IPS DF 4.7 (cell line): ENCODE data around the gene FOXA3.
"Not testable (repeated sequence)": the region's sequence is repeated elsewhere in the genome, so short reads cannot be mapped to it uniquely, and the experiment has no call there.

ENCODE experiments used
- DNase-seq: peaks from one replicate; pipeline ENCODE4 v3.0.0-alpha.2; 2013; ENCODE audit warnings: low spot score; ENCODE audit errors: extremely low read depth

FOXA3 gene

DNA sequence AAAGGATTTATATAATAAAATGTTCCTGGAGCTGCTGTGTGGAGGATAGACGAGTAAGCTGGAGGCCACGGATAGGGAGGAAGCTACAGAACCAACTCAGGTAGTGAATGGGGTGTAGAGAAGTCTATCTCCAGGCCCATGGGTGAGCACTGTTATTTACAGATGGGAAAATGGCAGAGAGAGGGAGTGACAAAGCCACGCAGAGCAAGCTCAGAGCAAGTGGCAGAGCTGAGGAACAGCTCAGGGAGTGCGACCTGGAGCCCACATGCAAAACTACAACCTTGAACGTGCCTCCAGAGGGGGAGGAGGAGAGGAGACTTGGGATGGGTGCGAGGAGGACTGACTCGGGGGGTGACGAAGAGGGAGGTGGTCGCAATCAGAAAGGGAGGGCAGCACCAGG, 35.6 kb upstream of the FOXA3 start:
- DNase-seq = no peak

GRCh38 chr19:45828945-45829344, 35.2 kb upstream of the FOXA3 start:
- DNase-seq = no peak

DNA sequence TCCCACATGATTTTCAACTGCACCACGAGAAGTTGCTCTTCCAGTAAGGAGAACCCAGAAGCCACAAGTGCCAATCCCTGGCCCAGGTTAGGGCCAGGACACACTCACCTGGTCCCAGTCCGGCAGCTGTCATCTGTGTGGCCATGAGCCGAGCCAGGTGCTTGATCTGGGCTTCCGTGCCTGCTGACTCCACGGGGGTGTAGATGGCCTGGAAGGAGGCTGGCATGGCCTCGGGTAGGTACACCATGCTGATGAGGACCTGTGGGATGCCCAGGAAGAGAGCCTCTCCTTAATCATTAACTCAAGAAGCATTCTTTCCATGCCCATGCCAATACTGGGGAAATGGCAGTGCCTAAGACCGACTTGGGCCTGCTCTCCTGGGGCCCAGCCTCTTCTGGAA, 29.2 kb upstream of the FOXA3 start:
- DNase-seq = no peak

DNA sequence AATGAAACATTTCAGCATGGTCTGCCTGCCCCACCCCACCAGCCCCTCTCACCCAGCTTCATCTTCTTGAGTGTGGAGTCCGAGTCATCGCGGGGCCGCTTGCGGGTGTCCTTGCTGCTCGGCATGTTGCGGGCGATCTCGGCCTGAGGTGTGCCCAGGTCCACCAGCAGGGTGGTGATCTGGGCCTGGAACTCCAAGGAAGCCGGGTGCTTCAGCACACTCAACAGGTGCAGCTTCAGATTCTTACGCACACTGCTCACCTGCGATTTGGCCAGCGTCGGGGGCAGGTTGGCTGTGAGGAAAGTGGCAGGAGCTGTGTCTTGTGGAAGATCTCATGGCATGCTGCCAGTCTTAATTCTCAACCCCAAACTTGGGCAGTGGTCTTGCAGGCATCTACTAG, 21.9 kb upstream of the FOXA3 start:
- no peak for DNase-seq

DNA sequence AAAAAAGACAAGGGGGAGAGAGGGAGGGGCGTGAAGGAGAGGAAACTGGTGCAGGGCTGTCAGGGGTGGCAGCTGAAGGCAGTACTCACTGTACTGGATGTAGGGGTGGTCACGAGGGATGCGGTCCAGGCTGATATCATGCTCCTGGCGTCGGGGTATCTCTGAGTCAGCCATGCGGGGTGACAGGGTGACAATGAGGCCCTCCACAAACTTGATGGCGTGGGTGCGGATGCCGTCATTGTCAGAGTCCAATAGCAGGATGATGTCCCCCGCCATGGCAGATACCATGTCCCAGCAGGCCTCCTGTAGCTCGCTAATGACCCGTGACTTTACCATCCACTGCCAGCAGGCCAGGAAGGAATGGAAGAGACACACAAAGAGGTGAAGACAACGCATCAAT, 16.5 kb upstream of the FOXA3 start:
- no peak for DNase-seq

GRCh38 chr19:45848922-45849321, 15.2 kb upstream of the FOXA3 start:
- no peak for DNase-seq

DNA sequence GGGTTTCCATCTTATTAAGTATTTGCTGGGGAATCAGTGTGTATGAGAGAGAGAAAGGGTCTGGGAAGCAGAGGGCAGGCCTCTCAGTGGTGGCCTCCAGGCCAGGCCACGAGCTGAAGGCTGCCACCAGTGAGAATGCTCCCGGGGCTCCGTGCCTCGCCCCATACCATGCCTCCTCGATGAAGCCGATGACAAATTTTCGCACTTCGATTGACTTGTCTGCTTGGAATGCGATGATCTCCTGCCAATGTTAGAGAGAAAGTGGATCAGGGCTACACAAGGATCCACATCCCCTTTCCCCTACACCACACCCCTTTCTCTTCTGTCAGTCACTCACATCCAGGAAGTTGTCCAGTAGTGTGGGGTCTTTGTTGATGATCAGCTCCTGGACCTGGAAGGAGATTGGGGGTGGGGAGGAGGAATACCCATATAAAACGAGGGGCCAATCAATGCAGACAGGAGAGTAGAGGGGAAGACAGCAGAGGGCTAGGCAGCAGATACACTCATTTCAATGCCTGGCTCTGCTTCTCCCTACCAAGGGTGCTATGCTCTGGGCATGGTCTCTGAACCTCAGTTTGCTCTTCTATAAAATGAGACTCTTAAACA, 11.9 kb upstream of the FOXA3 start:
- DNase-seq = no peak

DNA sequence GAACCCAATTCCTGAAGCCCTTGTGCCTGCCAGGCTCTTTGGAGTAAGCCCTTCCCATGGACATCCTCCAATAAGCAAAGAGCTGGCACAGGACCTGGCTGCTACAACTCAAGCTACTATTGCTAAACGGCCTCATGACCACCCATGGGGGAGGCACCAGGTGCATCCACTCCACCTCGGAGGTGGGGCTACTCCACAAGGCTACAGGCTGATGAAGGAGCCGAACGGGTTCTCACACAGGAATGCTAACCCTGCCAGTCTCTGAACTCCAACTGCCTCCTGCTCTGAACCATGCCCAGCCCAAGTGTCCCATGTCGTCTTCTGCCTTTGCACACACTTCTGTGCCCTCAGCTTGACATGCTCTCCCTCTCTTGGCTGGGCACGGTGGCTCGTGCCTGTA, 11.1 kb upstream of the FOXA3 start:
- no peak for DNase-seq

DNA sequence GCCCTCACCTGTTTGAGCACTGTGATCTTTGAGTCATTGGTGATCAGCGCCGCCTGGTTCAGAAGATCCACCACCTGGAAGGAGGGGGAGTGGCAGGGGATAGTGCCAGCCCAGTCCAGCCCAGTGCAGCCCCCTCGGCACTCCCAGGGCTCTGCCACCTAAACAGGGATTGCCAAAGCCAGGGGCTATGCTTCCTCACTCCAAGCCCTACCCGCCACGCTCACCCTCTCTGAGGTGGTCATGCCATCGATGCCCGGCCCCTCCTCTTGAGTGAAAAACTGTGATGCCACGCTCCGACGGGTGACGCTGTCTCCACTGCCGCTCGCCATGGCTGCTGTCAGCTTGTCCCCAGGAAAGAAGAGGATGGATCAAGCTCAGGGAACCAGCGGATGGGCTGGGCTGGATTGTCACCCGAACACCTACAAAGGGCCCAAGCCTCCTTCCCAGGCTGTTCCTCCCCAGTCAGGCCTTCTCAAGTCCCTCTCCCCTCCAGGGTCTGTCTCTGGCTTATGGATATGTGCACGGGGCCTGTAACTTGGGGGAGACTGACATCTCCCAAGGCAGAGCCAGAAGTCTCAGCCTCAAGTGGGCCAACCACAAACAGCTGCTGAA, 9.9 kb upstream of the FOXA3 start:
- no peak for DNase-seq

DNA sequence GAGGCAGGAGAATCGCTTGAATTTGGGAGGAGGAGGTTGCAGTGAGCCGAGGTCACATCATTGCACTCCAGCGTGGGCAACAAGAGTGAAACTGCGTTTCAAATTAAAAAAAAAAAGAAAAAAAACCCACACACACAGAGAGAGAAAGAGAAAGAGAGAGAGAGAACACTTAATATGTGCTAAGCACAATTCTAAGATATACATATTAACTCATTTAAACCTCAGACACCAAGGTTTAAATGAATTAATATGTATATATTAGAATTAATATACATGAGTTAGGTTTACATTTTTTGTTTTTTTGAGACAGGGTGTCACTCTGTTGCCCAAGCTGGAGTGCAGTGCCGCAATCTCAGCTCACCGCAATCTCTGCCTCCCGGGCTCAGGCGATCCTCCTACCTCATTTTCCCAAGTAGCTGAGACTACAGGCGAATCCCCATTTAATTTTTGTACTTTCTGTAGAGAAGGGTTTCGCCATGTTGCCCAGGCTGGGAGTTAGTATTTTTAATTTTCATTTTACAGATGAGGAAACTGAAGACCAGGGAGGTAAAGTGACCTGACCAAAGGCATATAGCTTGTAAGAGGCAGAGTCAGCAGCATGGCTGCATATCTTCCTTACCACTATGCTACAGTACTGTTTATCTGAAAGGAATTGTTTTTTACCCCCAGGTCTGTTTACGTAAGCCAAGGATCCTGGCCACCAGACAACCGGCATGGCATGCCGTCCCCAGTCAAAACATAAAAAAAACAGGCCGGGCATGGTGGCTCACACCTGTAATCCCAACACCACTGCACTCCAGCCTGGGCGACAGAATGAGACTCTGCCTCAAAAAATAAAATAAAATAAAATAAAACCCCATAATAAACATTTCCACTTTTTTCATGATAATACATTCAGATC, 3.5 kb upstream of the FOXA3 start:
- DNase-seq = no peak

DNA sequence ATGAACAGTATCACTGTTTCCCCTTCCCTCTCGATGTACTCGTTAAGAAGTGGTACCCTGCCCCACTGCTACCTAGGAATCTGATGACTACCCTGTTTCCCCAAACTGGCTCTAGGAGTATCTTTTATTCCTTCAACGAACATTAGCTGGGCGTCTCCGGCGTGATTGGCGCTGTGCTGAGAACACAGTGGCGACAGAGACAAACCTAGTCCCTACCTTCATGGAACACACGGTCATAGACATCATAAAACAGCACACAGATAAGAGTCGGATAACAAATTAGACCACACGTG, 1.9 kb upstream of the FOXA3 start:
- DNase-seq = no peak

GRCh38 chr19:45862564-45863334, 1.4 kb upstream of the FOXA3 start, which contains the start of gene SYMPK:
Gene SYMPK, minus strand, starts transcription at chr19:45863147. Its CDS starts 8,652 bp downstream, at chr19:45854495.
- peak; percentile 97 for DNase-seq

DNA sequence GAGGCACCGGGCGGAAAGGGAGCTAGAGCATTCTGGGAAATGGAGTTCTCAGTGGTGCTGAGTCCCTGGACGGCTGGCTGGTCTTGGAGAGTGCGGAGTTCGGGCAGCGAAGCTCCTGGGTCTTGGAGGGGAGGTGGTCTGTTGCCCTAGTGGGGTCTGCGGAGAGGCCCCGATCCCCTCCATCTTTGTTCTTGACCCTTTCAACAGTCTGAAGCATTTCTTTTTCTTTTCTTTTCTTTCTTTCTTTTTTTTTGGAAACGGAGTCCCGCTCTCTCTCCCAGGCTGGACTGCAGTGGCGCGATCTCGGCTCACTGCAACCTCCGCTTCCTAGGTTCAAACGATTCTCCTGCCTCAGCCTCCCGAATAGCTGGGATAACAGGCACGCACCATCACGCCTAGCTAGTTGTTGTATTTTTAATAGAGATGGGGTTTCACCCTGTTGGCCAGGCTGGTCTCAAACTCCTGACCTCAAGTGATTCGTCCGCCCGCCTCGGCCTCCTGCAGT, 739 bp upstream of the FOXA3 start:
- no peak for DNase-seq

- DNase-seq = no peak
These were observed 530 bp downstream of the FOXA3 start for GRCh38 chr19:45864629-45865082.

- DNase-seq = no peak
These were observed 1.3 kb downstream of the FOXA3 start for GRCh38 chr19:45865269-45865948.

- no peak for DNase-seq
These were observed 2.5 kb downstream of the FOXA3 start for GRCh38 chr19:45866400-45867176.

GRCh38 chr19:45867241-45867640, 3.1 kb downstream of the FOXA3 start:
- DNase-seq = not testable (repeated sequence)

GRCh38 chr19:45870798-45871197, 6.7 kb downstream of the FOXA3 start:
- DNase-seq = no peak

DNA sequence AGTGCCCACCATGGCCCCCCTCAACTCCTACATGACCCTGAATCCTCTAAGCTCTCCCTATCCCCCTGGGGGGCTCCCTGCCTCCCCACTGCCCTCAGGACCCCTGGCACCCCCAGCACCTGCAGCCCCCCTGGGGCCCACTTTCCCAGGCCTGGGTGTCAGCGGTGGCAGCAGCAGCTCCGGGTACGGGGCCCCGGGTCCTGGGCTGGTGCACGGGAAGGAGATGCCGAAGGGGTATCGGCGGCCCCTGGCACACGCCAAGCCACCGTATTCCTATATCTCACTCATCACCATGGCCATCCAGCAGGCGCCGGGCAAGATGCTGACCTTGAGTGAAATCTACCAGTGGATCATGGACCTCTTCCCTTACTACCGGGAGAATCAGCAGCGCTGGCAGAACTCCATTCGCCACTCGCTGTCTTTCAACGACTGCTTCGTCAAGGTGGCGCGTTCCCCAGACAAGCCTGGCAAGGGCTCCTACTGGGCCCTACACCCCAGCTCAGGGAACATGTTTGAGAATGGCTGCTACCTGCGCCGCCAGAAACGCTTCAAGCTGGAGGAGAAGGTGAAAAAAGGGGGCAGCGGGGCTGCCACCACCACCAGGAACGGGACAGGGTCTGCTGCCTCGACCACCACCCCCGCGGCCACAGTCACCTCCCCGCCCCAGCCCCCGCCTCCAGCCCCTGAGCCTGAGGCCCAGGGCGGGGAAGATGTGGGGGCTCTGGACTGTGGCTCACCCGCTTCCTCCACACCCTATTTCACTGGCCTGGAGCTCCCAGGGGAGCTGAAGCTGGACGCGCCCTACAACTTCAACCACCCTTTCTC, 8.2 kb downstream of the FOXA3 start:
- DNase-seq = no peak
